H9 (cell line): ENCODE data around the gene CDC42EP4. TPM values are rescaled to one million over a fixed set of nuclear protein-coding genes. Genes with fewer than 3 reads are reported as not detected.
A peak's percentile ranks its signal among the peaks of the same experiment; 100 is the strongest.

Source experiments
- DNase-seq: peaks from one replicate; pipeline ENCODE4 v3.0.0-alpha.2; 2017
- H2AFZ ChIP-seq: one replicate; pipeline ENCODE4 v1.6.1; 2013; ENCODE audit warnings: mild to moderate bottlenecking, low read length, control low read depth, moderate library complexity
- H2AK5ac ChIP-seq: 2 replicates; pipeline ENCODE4 v1.6.1; 2013; ENCODE audit warnings: low read length, control low read depth, mixed read lengths; ENCODE audit not compliant: insufficient read length
- H2BK120ac ChIP-seq: one replicate; pipeline ENCODE4 v1.6.1; 2013; ENCODE audit warnings: low read depth, mild to moderate bottlenecking, low read length, control low read depth, inconsistent platforms; ENCODE audit not compliant: poor library complexity, severe bottlenecking
- H2BK12ac ChIP-seq: 2 replicates; pipeline ENCODE4 v1.6.1; 2013; ENCODE audit warnings: low read length, control low read depth, mixed read lengths, low read depth; ENCODE audit not compliant: insufficient read length
- H2BK15ac ChIP-seq: 2 replicates; pipeline ENCODE4 v1.6.1; 2013; ENCODE audit warnings: low read depth, low read length, control low read depth
- H2BK20ac ChIP-seq: one replicate; pipeline ENCODE4 v1.6.1; 2013; ENCODE audit warnings: low read depth, mild to moderate bottlenecking, low read length, control low read depth, inconsistent platforms; ENCODE audit not compliant: poor library complexity, severe bottlenecking
- H2BK5ac ChIP-seq: 2 replicates; pipeline ENCODE4 v1.6.1; 2013; ENCODE audit warnings: low read length, control low read depth, mixed read lengths; ENCODE audit not compliant: insufficient read length
- H3K14ac ChIP-seq: 2 replicates; pipeline ENCODE4 v1.6.1; 2013; ENCODE audit warnings: low read length, control low read depth; ENCODE audit not compliant: insufficient read depth
- H3K18ac ChIP-seq: 2 replicates; pipeline ENCODE4 v1.6.1; 2013; ENCODE audit warnings: low read depth, mild to moderate bottlenecking, mixed read lengths, low read length, control low read depth; ENCODE audit not compliant: insufficient read length
- H3K23ac ChIP-seq: 2 replicates; pipeline ENCODE4 v1.6.1; 2013; ENCODE audit warnings: low read length, control low read depth, mixed read lengths, low read depth; ENCODE audit not compliant: insufficient read length
- H3K23me2 ChIP-seq: 2 replicates; pipeline ENCODE4 v1.6.1; 2013; ENCODE audit warnings: low read depth, mild to moderate bottlenecking, mixed read lengths, low read length, control low read depth; ENCODE audit not compliant: insufficient read length, poor library complexity, severe bottlenecking
- H3K27ac ChIP-seq: 2 replicates; pipeline ENCODE4 v1.5.1; 2013; ENCODE audit warnings: low read length, control low read depth, mixed read lengths, low read depth; ENCODE audit not compliant: insufficient read length
- H3K27me3 ChIP-seq: 2 replicates; pipeline ENCODE4 v1.6.1; 2013; ENCODE audit warnings: low read length, control low read depth, inconsistent platforms; ENCODE audit not compliant: insufficient read depth
- H3K4ac ChIP-seq: 2 replicates; pipeline ENCODE4 v1.6.1; 2013; ENCODE audit warnings: low read depth, mild to moderate bottlenecking, control low read depth, inconsistent platforms, low read length, moderate library complexity
- H3K4me1 ChIP-seq: 2 replicates; pipeline ENCODE4 v1.6.1; 2013; ENCODE audit warnings: low read length, control low read depth, inconsistent platforms; ENCODE audit not compliant: insufficient read depth
- H3K4me2 ChIP-seq: 2 replicates; pipeline ENCODE4 v1.6.1; 2013; ENCODE audit warnings: low read length, control low read depth, mixed read lengths; ENCODE audit not compliant: insufficient read length, insufficient read depth
- H3K56ac ChIP-seq: 2 replicates; pipeline ENCODE4 v1.6.1; 2013; ENCODE audit warnings: low read depth, mild to moderate bottlenecking, mixed read lengths, low read length, control low read depth; ENCODE audit not compliant: insufficient read length
- H3K79me1 ChIP-seq: 2 replicates; pipeline ENCODE4 v1.6.1; 2013; ENCODE audit warnings: low read depth, mild to moderate bottlenecking, moderate library complexity, low read length, control low read depth, inconsistent platforms; ENCODE audit not compliant: insufficient read depth, poor library complexity, severe bottlenecking
- H3K79me2 ChIP-seq: 2 replicates; pipeline ENCODE4 v1.6.1; 2013; ENCODE audit warnings: low read length, control low read depth, inconsistent platforms; ENCODE audit not compliant: insufficient read depth
- H3K9ac ChIP-seq: 2 replicates; pipeline ENCODE4 v1.6.1; 2013; ENCODE audit warnings: low read length, control low read depth, mixed read lengths; ENCODE audit not compliant: insufficient read length; ENCODE audit errors: extremely low read depth
- H3K9me3 ChIP-seq: one replicate; pipeline ENCODE4 v1.6.1; 2013; ENCODE audit warnings: low read depth, low read length, inconsistent platforms; ENCODE audit not compliant: control insufficient read depth
- H3T11ph ChIP-seq: one replicate; pipeline ENCODE4 v1.6.1; 2013; ENCODE audit warnings: mild to moderate bottlenecking, low read length, control low read depth, inconsistent platforms
- H4K20me1 ChIP-seq: one replicate; pipeline ENCODE4 v1.6.1; 2013; ENCODE audit not compliant: control insufficient read depth, insufficient read length, insufficient read depth
- H4K5ac ChIP-seq: 2 replicates; pipeline ENCODE4 v1.6.1; 2013; ENCODE audit warnings: low read depth, mild to moderate bottlenecking, mixed read lengths, low read length, control low read depth; ENCODE audit not compliant: insufficient read length
- H4K8ac ChIP-seq: replicated peaks from 2 replicates; pipeline ENCODE4 v1.6.1; 2013; ENCODE audit warnings: low read length, control low read depth, mixed read lengths, low read depth; ENCODE audit not compliant: insufficient read length
- H4K91ac ChIP-seq: 2 replicates; pipeline ENCODE4 v1.6.1; 2013; ENCODE audit warnings: low read depth, mild to moderate bottlenecking, moderate library complexity, mixed read lengths, low read length, control low read depth; ENCODE audit not compliant: insufficient read length
- H3K27ac Mint-ChIP-seq, 3 experiments: 2 replicates in 2 of 3; 3 replicates in 1 of 3; pipeline ENCODE4 v1.8.0; 2020 to 2021; ENCODE audit warnings: mixed read lengths in 3 of 3, mild to moderate bottlenecking in 1 of 3, moderate library complexity in 1 of 3
- H3K27me3 Mint-ChIP-seq: 2 replicates; pipeline ENCODE4 v1.8.0; 2021; ENCODE audit warnings: low read depth, mild to moderate bottlenecking, moderate library complexity, mixed read lengths
- H3K36me3 Mint-ChIP-seq, 3 experiments: 2 replicates in 2 of 3; 3 replicates in 1 of 3; pipeline ENCODE4 v1.8.0; 2020 to 2021; ENCODE audit warnings: low read depth in 3 of 3, mixed read lengths in 3 of 3; ENCODE audit not compliant: insufficient read depth in 1 of 3
- H3K4me1 Mint-ChIP-seq, 2 experiments: 2 replicates each; pipeline ENCODE4 v1.8.0; 2020; ENCODE audit warnings: mixed read lengths in 2 of 2
- H3K4me3 Mint-ChIP-seq, 2 experiments: 2 replicates in 1 of 2; 3 replicates in 1 of 2; pipeline ENCODE4 v1.8.0; 2020 to 2021; ENCODE audit warnings: mild to moderate bottlenecking in 2 of 2, mixed read lengths in 2 of 2, moderate library complexity in 1 of 2
- H3K9me3 Mint-ChIP-seq, 2 experiments: 2 replicates in 1 of 2; 3 replicates in 1 of 2; pipeline ENCODE4 v1.8.0; 2020; ENCODE audit warnings: mild to moderate bottlenecking in 2 of 2, mixed read lengths in 2 of 2, moderate library complexity in 1 of 2
- CTCF ChIP-seq: fragments of 200-600 bp; sonication (generic); conservative IDR thresholded peaks from 3 replicates; pipeline ENCODE4 v1.8.0; 2021; ENCODE audit warnings: antibody characterized with exemption, mild to moderate bottlenecking
- WGBS: extraction: QIAGEN DNeasy Blood & Tissue Kit; methylation state at CpG from one replicate; pipeline ENCODE4 v1.1.7; 2013; ENCODE audit warnings: missing lambda C conversion rate, low lambda C conversion rate, mixed read lengths; ENCODE audit not compliant: insufficient read length; ENCODE audit errors: extremely low coverage; 5-methylcytosine and 5-hydroxymethylcytosine counted together
- total RNA-seq: library from RNA; stranded (reverse); gene quantifications from 2 replicates; pipeline ENCODE4 v1.2.1, GENCODE V29; 2021

CDC42EP4 gene
- total RNA-seq, 1 experiment from 2014 or later: 27.1 TPM

GRCh38 chr17:73305845-73306836 is 5.7 kb downstream of the CDC42EP4 start:
- Mint-ChIP-seq H3K9me3 (no peaks in the 10 kb centered on the region), H3K4me3 (no peak overlapping the region; a peak in 1 of 5 replicates), H3K27me3 (no peaks in the 10 kb centered on the region), H3K36me3 (peaks cover 0 to 4% (median 0%) of the 10 kb centered on the region in 3 experiments; a peak in 3 of 7 replicates), H3K27ac (peak overlapping the region in 1 of 3 experiments; percentile 76; a peak in 1 of 7 replicates), H3K4me1 (peaks cover 38 to 42% of the 10 kb centered on the region in 2 experiments)
- no peaks in the 10 kb centered on the region for H3K9me3 ChIP-seq
- WGBS: no CpG with 5 or more reads among the region's 11 CpGs
- H3K18ac ChIP-seq: no peak overlapping the region
- no peak overlapping the region for H2BK120ac ChIP-seq
- no peak overlapping the region for H3K4ac ChIP-seq
- no peak for TF ChIP-seq CTCF
- no peak overlapping the region for H4K91ac ChIP-seq
- DNase-seq: no peak
- peaks cover 6% of the 10 kb centered on the region; the same call in 1 of the 2 replicates for H3K4me1 ChIP-seq
- no peak overlapping the region for H3K9ac ChIP-seq
- peaks cover 6% of the 10 kb centered on the region for H3K23me2 ChIP-seq
- H2BK12ac ChIP-seq: no peak overlapping the region
- H2AK5ac ChIP-seq: no peak overlapping the region
- no peak overlapping the region for H3K23ac ChIP-seq
- no peak overlapping the region for H3T11ph ChIP-seq
- H3K56ac ChIP-seq: no peak overlapping the region
- H3K4me2 ChIP-seq: no peak overlapping the region
- H3K14ac ChIP-seq: no peak overlapping the region
- no peaks in the 10 kb centered on the region for H3K27me3 ChIP-seq
- no peak overlapping the region for H2AFZ ChIP-seq
- H2BK20ac ChIP-seq: no peak overlapping the region
- H4K5ac ChIP-seq: no peak overlapping the region
- H2BK5ac ChIP-seq: no peak overlapping the region
- H3K79me2 ChIP-seq: no peaks in the 10 kb centered on the region
- H3K27ac ChIP-seq: no peak overlapping the region
- H4K20me1 ChIP-seq: no peaks in the 10 kb centered on the region
- H2BK15ac ChIP-seq: no peak overlapping the region; the same call in 1 of the 2 replicates
- no peak overlapping the region for H4K8ac ChIP-seq
- no peaks in the 10 kb centered on the region for H3K79me1 ChIP-seq
